Measurements from ENCODE around the gene OR56A1.
"Not testable (repeated sequence)": the region's sequence is repeated elsewhere in the genome, so short reads cannot be mapped to it uniquely, and the experiment has no call there.

OR56A1 gene, protein sequence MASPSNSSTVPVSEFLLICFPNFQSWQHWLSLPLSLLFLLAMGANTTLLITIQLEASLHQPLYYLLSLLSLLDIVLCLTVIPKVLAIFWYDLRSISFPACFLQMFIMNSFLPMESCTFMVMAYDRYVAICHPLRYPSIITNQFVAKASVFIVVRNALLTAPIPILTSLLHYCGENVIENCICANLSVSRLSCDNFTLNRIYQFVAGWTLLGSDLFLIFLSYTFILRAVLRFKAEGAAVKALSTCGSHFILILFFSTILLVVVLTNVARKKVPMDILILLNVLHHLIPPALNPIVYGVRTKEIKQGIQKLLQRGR
- total RNA-seq = 0.04 to 0.05 reads per million in 2 donors

DNA sequence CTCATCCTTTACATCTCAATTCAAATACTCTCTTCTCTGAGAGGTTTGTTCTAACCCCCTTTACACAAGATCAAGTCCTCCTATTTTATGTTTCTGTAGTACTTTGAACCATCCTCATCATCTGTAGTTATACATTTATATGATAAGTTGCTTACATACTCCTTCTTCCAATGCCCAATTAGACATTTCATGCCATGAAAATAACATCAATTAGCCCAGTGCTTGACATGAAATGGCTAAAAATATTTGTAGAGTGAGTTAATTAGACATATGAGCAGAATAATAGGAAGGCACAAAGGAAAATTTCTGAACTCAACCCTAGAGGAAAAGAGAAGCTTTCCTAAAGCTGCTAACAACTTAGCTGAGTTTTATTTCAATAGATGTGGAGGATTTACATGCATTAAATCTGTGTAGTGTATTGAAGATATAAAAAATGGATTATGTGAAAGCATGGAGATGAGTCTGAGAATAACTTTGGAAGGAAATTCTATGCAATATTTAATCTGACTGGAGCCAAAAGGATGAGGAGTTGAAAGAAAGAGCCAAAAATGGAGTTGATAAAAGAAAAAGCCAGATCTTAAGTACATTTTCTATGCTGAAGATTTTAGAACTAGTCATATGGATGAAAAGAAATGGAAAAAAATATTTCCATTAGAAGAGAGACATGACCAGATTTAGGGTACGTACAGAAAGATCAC, at the start of gene OR56A1:
Gene OR56A1, minus strand, starts transcription at position 51 of the 698 bp plus-strand sequence. CDS start 3,066 bp downstream, outside the sequence.
- no peak for DNase-seq

DNA sequence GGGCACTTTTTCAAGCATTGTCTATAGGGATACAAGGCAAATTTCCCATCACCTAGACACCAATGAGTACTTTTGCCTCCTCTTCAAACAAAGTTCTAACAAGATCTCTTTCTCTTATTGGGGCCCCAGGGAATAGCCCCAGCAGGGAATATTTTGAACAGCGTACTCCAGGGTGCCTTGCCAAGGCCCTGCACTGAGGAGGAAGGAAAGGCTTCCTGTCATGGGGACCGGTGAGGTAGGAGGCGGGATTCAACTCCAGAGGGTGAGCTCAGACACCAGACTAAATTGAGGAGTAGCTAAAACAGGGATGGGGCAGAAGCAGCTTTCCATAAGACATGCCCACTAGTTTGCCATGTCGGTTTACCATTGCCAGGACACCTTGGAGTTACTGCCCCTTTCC, 48.9 kb upstream of the OR56A1 start:
- DNase-seq = no peak

DNA sequence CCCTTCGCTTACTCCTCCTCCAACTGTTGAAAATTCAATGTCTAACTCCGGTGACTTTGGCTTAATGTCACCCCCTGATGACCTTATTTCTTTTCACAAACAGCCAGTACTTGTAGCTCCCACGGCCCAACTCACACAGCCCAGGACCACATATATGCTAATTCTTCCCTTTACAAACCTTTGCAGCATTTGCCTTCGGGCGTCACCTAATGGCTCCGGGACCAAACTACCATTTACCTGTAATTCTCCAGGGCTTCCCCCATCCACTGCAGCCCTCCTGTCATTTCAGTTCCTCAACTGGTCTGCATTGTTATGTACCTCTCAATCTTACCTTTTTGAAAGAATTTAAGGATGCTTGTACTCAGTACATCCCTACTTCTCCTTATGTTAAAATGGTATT, 47.2 kb upstream of the OR56A1 start:
- DNase-seq = no peak

DNA sequence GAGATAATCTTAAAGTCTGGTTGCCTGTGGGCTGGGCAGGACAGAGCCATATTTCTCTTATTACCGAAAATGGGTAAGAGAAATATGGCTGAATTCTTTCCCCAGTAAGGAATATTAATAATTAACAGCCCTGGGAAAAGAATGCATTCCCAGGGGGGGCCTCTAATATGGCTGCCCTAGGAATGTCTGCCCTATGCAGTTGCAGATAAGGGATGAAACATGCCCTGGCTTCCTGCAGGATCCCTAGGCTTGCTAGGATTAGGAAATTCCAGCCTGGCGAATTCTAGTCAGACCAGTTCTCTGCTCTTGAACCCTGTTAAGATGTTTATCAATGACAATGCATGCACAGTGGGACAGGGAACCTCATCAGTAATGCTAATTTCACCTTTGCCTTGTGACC, 45.9 kb upstream of the OR56A1 start:
- not testable (repeated sequence) for DNase-seq

DNA sequence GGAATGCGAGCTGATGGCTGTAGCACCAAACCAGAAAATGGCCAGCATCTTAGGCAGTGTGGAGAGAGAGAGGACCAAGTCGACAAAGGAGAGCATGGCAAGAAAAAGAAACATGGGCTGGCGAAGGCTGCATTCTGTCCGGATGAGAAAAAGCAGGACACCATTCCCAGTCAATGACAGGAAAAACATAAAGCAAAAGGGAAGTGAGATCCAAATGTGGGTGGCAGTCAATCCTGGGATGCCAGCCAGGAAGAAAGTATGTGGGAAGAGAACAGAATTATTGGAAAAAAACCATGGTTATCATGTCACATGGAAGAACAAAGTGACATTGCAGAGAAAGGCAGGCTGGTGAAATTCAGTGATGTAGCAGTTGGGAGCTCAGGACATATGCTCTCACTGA, 36.9 kb upstream of the OR56A1 start:
- no peak for DNase-seq

DNA sequence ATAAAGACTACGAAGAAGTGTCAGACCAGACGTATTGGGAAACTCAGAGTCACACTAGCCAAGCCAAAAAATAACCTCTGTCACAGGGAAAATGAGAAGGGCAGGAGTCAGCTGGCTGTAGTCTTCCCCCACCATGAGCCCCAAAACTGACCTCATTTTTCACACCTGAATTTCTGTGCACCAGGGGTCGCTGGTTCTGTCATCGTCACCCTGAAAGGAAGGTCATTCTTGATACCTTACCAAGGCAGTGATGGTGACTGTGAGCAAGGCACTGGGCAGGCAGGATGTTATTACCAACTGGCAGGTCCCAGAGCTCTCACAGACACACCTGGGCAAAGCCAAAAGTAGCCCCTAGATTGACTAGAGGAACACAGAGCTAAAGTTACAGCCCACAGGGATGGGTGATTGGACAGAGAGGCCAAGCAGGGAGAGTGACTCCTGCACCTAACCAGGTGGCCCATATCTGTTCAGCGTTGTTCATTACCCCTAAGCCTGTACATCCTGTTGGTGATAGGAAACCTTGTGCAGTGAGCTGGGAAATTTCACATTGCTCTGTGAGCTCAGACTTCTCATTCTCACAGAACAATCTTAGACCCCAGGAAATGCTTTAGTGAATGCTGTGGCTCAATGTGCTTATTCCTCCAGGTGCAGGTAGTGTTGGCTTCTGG, 32.3 kb upstream of the OR56A1 start:
- no peak for DNase-seq

DNA sequence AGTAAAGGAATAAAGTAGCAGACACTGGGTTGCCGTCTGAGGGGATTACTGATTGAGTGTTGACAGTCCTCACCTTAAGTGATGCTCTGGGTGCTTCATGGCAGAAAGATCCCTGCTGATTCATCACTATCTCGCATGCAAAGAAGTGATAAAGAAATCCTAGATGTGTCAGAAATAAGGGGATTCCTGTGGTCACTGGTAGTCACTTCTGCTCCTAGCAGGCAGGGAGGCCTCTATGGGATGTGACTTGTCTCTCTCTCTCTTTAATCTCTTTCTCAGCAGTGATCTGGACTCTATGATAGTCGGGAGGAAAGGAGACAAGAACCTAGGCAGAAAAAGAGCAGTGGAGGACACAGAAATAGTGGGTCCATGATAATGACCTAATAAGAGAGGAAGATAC, 30.9 kb upstream of the OR56A1 start:
- no peak for DNase-seq

DNA sequence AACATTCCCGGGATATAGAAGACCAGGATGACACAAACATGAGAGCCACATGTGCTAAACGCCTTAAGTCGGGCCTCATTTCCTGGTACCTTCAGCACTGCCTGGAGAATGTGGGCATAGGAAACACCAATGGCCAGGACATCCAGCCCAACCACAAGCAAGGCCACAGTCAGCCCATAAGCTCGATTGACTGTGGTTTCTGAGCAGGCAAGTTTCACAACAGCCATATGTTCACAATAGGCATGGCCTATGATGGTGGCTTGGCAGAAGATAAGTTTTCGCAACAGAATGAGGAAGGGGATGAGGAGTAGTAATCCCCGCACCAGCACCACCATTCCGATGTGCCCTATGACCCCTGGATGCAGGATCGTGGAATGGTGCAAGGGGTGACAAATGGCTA, 26.9 kb upstream of the OR56A1 start:
- no peak for DNase-seq

DNA sequence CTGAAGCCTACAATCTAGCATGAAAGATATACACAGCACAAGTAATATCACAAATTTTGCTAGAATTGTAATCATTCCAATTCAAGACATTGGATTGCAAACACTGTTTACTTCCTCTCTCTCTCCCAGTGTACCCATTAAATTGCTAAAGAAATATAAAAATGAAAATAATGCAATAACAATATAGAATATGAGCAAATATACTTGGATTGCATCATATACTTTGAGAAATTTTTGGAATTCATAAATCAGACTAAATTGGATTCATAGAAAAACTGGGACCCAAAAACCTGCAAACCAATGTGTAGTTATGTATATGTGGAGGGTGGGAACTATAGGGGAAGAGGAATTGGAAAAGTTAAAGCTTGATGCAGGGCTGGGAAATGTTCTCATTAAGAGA, 25.0 kb upstream of the OR56A1 start:
- DNase-seq = no peak

DNA sequence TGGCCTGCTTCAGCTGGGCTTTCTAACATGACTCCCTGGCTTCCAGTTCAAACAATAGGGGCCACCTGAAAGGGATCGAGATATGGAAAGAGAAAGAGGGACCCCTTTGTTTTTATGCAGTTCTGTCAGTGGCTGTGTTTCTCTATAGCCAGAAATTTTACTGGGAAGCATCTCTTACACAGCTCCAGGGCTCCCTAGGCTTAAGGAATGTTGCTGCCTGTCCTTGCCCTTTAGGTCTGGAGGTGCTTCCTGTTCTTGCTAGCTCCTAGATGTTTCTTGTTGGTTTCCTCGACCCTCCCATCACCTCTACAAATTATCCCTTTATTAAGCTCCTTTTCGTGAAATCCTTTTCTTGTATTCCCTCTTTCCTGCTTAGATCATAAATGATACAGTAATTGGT, 21.8 kb upstream of the OR56A1 start:
- no peak for DNase-seq

DNA sequence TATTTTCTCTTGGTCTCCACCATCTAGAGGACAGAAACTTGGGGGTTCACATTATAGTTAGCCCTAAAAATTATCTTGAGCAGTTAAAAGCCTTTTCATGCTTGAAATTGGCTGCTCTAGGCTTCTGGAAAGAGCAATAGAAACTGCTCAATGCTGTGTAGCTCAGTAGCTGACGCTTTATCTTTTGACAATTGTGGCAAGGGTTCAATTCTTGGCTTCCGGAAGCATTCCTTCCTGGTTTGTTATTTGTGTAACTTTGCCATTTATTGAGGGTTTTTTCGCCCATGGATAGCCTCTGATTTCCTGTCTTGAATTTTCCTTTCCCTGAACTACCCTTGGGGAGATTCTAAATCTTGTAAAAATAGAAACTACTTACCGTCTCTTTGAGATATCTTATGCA, 10.3 kb upstream of the OR56A1 start:
- no peak for DNase-seq

DNA sequence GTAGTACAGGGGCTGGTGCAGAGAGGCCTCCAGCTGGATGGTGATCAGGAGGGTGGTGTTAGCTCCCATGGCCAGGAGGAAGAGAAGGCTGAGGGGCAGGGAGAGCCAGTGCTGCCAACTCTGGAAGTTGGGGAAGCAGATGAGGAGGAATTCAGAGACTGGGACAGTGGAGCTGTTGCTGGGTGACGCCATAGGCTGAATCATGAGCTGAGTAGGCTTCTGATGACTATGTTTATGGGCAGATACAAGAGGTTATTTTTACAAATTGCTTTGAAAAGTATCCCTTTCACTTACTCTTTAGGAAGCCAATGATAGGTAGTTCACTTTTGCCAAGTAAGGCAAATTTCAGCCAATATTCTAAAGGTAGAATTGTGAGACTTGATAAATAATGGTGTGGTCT, 3.1 kb downstream of the OR56A1 start:
- DNase-seq = no peak

DNA sequence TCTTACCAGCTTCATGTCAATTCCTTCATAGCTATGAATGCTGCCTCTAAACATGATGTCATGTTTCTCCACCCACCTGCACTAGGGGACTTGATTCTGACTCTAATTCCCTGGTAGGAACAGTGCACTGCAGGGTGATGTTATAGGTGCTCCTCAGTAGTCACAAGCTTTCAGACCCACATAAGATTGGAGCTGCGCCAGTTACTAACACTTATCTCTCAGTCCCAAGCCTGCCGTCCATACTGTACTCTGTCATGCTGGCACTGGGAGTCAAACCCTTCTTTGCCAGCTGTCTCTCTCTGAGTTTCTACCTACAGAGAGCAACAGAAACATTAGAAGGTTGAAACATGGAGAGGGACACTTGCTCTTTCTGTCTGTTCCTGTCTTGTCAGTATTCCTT, 5.5 kb downstream of the OR56A1 start:
- no peak for DNase-seq

DNA sequence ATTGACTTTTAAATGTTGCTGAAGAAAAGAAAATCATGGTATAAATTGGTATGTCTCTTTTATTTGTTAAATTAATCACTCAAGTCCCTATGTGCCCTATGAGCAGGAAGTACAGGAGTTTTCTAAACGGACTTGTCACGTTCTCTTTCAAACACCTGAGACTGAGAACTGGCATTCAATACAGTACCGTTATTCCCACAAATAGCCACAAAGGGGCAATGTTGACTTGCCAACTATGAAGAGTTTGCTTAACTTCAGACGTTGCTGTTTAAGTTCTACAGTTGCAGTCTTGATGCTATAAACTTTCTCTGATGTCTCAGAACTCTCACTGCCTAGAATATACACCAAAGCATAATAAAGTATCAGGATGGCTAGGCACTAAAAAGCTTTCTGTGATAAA, 7.6 kb downstream of the OR56A1 start:
- DNase-seq = no peak

DNA sequence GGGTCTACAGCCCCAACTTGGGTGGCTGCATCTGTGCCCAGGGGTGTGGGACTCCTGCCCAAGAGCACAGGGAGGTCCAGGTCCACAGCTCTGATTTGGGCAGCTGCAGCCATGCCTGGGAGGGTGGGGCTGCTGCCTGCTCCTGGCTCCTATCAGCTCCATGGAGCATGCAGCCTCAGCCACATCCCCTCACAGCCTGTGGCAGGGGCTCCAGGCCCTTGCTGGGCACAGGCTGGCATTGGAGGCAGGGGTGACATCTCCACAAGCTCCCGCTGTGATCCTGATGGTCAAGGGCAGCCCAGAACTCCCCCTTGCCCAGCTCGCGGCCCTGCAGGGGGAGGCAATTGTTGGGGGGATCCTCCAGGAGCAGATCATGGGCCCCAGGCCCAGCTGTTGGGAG, 17.5 kb downstream of the OR56A1 start:
- DNase-seq = no peak

DNA sequence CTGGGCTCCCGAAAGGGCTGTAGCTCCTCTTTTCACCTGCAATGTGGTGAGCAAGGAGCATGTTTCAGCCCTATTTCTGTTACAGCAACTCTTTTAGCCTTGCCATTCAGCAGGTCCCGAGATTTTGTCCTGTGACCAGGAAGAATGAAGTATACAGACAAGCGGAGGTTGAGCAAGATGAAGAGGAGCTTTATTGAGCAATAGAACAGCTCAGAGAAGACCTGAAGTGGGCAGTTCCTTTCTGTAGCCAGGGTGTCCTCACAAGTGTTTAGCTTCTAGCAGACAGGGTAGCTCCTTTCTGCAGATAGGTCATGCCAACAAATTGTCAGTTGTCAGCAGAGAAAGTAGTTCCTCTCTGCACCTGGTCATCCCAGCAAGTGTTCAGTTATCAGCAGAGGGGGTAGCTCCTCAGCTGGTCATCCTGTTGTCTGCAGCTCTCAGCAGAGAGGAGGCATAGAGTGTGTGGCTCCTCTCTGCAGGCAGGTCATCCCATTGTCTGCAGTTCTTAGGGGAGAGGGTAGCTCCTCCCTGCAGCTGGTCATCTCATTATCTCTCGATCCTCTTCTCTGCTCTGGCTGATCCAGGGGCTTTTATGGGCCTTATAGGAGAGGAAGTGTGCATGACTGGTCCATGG, 18.4 kb downstream of the OR56A1 start:
- no peak for DNase-seq

DNA sequence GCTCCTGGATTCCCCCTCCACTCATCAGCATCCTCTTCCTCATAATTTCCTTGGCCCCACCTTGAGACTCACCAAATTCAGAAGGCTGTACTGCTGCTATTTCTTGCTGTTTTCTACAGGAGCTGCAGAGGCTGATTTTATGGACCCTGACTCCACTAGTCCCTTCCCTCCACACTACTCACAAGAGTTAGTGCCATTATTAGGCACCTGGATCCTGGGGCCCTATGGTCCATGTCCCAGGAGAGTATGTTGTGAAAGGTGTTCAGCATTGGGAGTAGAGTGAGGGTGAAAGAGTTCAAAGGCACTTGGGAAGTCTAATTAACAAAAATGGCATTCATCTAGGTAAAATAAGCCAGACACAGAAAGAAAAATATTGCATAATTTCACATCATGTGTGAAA, 23.7 kb downstream of the OR56A1 start, which contains the start of gene OR56A4:
Gene OR56A4, minus strand, starts transcription at position 101 of the 400 bp plus-strand sequence. CDS start 3,954 bp downstream, outside the sequence.
- no peak for DNase-seq

DNA sequence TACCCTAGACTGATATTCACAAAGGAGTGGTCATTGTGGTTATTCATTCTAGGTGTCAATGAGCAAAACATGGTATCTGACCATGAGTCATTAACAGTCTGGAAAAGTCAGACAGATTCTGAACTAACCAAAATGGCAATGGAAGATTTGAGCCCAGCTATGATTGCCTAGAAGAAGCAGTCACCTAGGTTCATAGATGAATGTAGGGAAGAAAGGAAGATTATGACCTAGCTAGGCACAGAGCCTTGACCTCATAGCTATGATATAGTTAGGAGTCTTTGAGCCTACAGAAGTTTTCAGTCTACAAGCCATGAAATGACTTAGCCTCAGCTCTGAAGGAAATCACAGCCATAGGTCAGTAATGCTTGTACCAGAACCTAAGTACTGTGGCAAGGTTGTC, 24.2 kb downstream of the OR56A1 start:
- no peak for DNase-seq

DNA sequence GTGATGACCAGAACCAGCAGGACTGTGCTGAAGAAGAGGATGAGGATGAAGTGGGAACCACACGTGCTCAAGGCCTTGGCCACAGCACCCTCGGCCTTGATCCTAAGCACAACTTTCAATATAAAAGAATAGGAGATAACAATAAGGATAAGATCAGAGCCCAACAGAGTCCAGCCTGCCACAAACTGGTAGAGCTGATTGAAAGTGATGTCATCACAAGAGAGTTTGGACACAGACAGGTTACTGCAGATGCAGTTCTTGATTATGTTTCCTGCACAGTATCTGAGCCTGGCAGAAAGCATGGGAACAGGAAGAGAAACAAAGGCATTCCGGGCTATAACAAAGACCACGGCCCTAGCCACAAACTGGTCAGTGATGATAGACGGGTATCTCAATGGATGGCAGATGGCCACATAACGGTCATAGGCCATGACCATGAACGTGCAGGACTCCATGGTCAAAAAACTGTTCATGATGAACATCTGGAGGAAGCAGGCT, 28.3 kb downstream of the OR56A1 start:
- DNase-seq = no peak

DNA sequence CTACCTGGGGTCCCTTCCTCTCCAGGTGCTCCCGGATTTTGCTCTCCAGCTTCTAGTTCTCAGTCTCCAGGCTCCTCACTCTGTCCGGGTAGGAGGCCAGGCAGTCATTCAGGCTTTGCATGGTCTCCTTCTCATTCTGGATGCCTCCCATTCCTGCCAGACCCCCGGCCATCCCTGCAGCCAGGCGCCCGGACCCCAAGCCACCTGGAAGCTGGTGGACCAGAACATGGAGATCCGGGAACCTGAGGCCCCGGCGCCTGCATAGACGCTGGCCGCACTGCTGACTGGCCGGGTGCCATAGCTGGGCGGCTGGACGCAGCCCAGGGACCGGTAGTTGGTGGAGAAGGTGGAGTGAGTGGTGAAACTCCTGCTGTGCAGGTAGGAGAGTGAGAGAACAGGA, 35.8 kb downstream of the OR56A1 start:
- no peak for DNase-seq

DNA sequence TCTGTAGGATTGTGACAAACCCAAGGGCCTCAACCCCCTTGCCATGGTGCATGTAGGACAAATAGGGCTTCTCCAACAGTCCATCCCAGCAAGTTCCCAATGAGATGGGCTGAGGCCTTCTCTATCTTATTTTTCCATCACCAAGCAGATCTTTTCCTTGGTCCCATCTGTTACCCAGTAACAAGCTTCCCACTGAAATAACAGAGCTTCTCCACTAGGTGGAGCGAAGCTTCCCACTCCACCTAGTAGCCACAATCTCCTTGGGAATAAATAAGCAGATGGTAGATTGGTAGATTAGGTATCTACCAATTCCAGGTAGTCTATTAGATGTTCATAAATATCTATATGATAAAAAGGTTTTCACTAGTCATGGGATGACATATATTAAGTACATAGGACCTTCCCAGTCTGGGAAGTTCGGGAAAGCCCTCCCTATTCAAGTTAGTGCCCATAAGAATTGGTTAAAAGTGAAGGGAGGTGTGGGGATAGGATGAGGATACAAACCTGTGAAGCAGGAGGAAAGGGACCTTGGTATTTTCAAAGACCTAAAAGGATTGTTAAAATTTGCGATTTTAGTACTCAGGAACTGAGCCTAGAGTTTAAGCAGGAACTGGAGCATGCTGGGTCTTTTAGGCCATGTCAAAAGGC, 37.8 kb downstream of the OR56A1 start:
- no peak for DNase-seq

DNA sequence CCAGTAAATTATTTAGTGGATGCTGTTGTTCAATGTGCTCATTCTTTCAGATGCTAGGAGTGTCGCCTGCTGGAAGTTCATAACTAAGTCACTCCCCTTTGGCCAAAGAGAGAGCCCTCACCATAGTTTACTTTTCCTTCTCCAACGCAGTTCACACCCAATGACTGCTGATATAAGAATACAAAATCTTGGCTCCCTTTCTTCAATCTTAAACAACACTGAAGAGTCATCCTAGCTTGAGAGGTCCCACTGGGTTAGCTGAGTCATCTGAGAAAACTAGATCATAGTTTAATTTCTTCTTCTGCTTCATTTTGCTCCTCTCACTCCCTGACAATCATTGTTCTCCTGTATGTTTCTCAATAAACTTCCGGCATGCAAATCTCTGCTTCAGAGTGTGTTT, 38.4 kb downstream of the OR56A1 start:
- DNase-seq = no peak

DNA sequence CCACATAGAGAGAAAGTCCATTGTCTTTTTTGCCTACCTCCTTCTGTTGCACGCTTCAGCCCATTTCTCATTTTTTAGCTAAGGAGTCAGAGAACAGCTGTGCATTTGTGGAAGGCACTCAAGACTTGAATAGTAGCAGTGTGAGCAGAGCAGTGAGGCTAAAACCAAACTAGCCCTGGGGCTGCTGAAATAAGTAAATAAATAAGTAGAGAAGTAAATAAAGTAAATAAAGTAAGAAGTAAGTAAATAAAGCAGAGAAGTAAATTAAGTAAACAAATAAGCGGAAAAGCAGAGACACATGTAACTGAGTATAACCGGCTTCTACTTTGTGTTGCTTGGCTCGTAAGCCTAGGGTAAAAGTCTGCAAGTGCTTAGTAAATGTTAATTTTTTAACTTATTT, 41.4 kb downstream of the OR56A1 start:
- no peak for DNase-seq
